Stimulated activated CD4-positive, alpha-beta T cell treated with anti-CD3 and anti-CD28 coated beads, Interleukin-1b, Interleukin-23, amount 100 ng/mL, for 24 hours (primary cell): Measurements from ENCODE around the gene ANAPC5.
"Not testable (repeated sequence)": the region's sequence is repeated elsewhere in the genome, so short reads cannot be mapped to it uniquely, and the experiment has no call there.

Experiments
- DNase-seq, 4 experiments: peaks; one replicate each; pipeline ENCODE4 v3.0.0-alpha.2; 2020; ENCODE audit warnings: low read depth in 4 of 4, low spot score in 1 of 4

ANAPC5 gene

GRCh38 chr12:121288158-121288845 is 63.9 kb downstream of the ANAPC5 start:
- no peak for DNase-seq

DNA sequence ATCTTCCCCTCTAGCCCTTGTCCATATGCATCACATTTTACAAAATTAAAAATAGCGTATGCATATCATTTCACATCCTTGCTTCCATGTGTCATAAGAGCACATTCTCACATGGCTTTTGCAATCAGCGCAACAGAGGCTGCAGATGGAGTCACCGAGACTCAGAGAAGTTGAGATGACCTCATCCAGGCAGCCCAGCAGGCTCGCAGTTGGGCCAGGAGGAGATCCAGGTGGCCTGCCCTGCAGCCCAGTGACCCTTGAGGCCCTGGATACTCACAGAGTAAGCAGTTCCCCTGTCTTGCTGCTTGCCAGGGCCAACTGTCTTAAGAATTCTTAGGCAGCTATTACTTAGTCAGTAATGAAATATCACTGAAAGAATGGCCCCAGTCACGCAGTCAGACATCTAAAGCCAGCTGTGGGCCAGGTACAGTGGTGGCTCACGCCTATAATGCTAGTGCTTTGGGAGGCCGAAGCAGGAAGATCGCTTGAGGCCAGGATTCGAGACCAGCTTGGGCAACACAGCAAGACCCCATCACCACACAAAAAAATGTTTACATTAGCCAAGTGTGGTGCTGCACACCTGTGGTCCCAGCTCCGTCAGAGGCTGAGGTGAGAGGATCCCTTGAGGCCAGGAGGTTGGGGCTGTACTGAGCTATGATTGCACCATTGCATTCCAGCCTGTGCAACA is 64.8 kb downstream of the ANAPC5 start:
- DNase-seq, result no peak

DNA sequence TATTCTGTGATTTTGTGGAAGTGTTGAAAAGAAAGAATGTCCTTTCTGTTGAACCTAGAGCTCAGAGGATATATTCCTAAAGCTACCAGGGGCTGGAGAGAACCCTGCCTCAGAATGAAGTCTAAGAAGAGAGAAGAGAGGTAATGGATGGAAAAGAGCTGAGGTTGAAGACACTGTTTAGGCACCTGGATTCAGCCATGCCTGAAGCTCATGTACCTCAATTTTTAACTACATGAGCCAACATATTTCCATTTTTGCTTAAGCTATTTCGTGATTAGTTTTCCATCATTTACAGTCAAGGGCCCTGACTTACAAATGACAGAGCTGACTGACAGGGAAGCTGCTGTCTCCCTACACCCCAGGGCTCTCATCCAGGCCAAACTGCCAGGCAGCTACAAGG is 66.4 kb downstream of the ANAPC5 start:
- DNase-seq, result no peak

DNA sequence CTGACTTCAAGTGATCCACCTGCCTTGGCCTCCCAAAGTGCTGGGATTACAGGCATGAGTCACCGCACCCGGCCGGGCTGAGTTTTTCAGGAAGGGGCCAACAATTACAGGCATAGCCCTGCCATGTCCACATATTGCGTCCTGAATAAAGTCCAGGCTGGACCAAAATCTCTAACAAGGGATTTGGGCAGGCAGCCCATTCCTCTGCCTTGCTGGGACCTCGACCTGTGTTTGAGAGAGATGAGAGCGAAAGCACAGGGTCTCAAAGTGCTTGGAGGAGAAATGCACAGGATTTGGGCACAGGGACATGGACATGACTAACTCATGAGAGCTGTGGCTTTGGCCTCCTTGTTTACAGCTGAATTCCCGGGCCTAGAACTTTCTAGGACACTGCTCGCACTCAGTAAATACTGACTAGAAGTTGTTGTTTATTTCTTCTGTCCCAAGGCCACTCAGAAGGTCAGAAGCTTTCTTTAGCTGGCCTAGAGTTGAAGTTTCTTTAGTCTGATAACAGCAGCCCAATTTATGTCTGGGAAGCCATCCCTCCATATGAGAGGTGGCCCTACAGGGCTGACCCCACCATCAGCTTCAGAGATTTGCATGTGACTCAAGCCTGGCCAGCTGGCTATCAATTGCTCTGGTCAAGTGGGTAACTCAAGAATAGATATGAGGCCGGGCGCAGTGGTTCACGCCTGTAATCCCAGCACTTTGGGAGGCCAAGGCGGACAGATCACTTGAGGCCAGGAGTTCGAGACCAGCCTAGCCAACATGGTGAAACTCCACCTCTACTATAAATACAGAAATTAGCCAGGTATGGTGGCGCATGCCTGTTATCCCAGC is 67.4 kb downstream of the ANAPC5 start:
- no peak for DNase-seq

GRCh38 chr12:121283841-121284240 is 68.4 kb downstream of the ANAPC5 start:
- DNase-seq, result no peak

- DNase-seq, result no peak
Measured at GRCh38 chr12:121283388-121283787, 68.8 kb downstream of the ANAPC5 start.

DNA sequence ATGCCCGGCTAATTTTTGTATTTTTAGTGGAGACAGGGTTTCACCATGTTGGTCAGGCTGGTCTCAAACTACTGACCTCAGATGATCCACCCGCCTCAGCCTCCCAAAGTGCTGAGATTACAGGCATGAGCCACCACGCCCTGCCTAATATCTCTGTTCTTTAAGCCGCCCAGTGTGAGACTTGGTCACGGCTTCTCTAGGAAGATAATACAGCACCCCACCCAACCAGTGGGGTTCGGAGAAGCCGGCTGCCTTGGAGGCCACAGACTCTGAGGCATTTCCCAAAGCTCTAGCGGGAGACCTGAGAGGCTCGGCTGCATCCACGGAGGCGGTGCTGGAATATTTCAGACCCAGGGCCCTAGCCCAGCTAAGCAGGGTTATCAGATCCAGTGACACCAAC is 69.3 kb downstream of the ANAPC5 start:
- not testable (repeated sequence) for DNase-seq

GRCh38 chr12:121282072-121282742 is 70.0 kb downstream of the ANAPC5 start:
- DNase-seq, result no peak

- DNase-seq, result not testable (repeated sequence)
Measured at GRCh38 chr12:121281116-121281515, 71.1 kb downstream of the ANAPC5 start.

- not testable (repeated sequence) for DNase-seq
Measured at GRCh38 chr12:121280531-121280930, 71.7 kb downstream of the ANAPC5 start.

- DNase-seq, result no peak
Measured at GRCh38 chr12:121279507-121279915, 72.7 kb downstream of the ANAPC5 start.

DNA sequence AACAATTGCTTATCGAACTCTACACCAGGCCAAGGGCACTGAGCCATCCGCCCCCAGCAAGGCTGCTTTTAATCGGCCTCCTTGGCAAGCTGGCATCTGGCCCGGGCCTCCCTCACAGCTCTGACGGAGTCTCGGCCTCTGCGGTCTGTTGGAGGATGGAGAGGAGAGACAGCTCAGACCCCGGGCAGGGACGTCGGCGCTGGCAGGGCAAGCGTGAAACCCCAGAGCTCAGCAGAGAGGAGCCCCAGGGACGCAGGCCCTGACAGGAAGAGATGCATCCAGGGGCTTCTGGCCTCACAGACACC is 73.2 kb downstream of the ANAPC5 start:
- no peak for DNase-seq

DNA sequence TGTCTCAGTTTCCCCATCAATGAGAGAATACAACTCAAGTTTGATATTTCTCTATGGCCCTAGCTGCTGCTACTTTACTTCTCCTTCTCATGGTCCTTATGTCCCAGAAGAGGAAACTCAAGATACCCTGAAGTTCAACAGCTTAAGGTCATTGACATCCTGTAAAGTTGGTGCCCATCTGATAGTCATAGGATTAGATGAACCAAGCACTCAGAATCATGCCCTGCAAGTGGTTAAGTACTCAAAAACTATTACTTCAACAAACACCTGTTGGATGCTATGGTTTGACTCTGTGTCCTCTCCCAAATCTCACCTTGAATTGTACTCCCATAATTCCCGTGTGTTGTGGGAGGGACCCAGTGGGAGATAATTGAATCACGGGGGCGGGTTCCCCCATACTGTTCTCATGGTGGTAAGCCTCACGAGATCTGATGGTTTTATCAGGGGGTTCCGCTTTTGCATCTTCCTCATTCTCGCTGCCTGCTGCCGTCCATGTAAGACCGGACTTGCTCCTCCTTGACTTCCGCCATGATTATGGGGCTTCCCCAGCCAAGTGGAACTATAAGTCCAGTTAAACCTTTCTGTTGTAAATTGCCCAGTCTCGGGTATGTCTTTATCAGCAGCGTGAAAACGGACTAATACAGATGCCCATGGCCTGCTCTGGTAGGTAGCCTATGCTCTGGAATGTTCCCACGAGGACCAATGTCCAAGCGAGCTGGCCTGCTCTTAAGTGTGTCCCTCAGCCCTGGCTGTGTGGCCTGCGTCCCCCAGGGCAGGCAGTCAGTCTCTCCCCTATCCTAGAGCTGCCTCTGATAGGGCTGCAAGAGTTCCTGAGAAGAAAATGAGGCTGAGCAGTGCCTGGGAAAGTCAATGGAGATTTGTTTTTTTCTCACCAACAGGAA is 73.8 kb downstream of the ANAPC5 start:
- DNase-seq, result no peak

DNA sequence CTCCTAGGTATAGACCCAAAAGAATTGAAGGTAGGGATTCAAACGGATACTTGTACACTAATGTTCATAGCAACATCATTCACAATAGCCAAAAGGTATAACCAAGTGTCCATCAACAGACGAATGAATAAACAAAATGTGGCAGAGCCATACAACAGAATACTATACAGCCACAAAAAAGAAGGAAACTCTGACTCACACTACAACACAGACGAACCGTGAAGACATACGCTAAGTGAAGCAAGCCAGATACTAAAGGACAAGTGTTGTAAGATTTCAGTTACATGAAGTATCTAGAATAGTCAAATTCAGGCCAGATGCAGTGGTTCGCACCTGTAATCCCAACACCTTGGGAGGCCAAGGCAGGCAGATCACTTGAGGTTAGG is 74.8 kb downstream of the ANAPC5 start:
- no peak for DNase-seq

- no peak for DNase-seq
Measured at GRCh38 chr12:121274036-121274763, 78.0 kb downstream of the ANAPC5 start.

DNA sequence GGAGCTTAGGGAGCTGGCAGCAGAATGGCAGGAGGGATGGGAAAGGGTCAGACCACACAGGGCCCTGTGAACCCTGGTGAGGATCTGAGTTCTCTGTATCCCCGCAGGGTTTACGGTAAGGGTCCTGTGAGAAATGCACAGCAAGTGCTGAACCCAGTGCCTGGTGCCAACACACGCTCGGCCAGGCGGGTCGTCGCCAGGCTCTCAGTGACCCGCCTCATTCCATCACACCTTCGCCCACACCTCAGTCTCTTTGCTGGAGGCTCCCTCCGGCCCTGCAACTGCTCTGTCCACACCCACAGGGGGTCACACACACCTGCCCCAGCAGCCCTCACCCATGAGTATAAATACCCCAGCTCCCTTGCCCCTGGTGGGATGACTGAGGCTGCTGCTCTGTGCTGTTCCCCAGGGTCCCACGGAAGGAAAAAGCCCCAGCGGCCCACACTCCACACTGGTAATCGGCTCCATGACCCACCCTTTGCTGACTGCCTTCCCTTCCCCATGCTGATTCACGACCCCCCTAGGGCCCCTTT is 78.8 kb downstream of the ANAPC5 start:
- no peak for DNase-seq

DNA sequence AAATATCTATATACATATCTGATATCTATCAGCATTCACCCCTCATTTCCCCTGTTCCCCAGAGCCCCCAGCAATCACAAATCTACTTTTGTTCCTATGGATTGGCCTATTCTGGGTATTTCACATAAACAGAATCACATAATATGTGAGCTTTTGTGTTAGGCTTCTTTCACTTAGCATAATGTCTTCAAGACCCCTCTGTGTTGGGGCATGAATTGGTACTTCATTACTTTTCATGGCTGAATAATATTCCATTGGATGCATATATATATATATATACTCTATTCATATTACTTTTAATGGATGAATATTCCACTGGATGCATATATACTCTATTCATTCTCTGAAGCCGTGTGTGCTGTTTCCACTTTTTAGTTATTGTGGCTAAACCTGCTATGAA is 84.4 kb downstream of the ANAPC5 start:
- no peak for DNase-seq

GRCh38 chr12:121264951-121265515 is 87.2 kb downstream of the ANAPC5 start:
- no peak for DNase-seq

DNA sequence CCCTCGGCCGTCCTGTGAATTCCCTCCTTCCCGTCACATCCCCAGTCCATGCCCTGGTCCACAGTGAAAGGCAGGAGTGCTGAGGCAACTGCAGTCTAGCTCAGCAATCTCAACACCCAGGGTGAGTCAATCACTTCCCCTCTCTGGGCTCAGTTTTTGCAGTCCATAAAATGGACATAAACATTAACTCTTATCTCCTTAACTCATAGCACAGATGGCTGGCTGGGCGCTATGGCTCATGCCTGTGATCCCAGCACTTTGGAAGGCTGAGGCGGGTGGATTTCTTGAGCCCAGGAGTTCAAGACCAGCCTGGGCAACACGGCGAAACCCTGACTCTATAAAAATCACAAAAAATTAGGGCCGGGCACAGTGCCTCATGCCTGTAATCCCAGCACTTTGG is 88.1 kb downstream of the ANAPC5 start:
- no peak for DNase-seq
